Measurements from ENCODE around the gene CCT6B. TPM values are rescaled to one million over a fixed set of nuclear protein-coding genes. Genes with fewer than 3 reads are reported as not detected.
A peak's percentile ranks its signal among the peaks of the same experiment; 100 is the strongest.

The CCT6B gene
- total RNA-seq, 1 experiment from 2014 or later = 3.7 TPM

DNA sequence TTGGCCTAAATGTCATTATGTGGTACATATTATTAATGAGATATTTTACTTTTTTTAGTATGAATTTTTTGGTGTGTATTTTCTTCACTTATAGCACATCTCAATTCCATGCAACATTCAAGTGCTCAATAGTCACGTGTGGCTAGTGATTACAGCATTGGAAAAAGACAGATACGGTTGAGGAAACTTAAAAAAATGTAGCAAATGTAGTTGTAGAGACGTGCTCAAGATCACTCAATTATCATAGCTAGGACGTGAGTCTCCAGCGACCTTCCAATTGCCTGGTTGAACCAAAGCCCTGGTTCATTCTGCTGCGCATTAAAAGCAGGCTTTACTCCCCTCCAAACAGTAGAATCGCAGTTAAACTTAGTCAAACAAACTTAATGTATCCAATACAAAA is 17.9 kb upstream of the CCT6B start:
- H3K27ac ChIP-seq = no peak overlapping the region
- intact Hi-C loops (cut with micrococcal nuclease; ENCODE audit: unreplicated experiment) = no loop called here

DNA sequence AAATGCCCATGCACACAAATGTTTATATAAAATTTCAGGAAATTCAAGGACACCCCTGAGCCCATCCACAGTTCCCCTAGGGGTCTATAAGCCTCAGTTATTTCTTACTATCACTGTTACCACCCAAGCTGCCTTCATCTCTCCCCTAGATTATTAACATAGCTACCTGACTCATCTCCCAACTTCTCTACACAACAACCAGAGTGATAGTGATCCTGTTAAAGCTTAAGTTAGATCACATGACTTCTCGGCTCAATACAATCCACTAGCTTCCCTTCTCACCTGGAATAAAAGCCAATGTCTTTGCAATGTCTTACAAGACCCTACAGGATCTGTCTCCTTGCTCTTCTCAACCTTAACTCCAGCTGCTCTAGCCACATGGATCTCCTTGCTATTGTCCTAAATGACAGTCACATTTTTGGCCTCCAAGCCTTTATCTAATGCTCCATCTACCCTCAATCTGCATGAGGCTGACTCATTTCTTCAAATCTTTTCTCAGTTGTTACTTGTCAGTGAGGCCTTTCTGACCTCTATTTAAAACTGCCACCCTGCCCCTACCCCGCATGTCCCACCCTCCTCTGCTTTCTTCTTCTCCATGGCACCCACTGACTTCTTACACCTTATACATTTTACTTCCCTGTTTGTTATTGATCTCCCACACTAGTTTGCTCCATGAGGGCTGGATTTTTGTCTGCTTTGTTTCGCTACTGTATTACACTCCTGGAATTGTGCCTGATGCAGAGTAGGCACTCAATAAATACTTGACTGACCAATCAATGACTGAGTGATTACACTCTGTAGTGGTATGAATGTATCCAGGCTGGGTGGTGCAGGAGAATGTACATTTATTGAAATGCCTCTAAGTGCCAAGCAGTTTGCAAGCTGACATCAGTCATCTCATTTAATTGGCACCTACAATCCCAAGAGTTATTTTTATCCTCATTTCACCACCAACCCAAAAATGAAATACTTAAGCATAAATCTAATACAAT is 13.8 kb upstream of the CCT6B start:
- Histone ChIP-seq H3K9me2 (ENCODE audit: insufficient read depth) (no peaks in the 10 kb centered on the region), H3K27ac (no peak overlapping the region), H3K27me3 (ENCODE audit: insufficient read depth, low read depth) (no peaks in the 10 kb centered on the region), H3K79me2 (ENCODE audit: low read depth) (no peaks in the 10 kb centered on the region), H3K4me1 (replicated peaks; ENCODE audit: insufficient read depth) (peaks cover 3% of the 10 kb centered on the region; the same call in 1 of the 2 replicates), H2AFZ (no peak overlapping the region), H3K4me2 (no peak overlapping the region), H3F3A (ENCODE audit: insufficient read depth, low read depth) (no peaks in the 10 kb centered on the region), H3K9me3 (ENCODE audit: insufficient read depth, low read depth) (no peaks in the 10 kb centered on the region), H3K36me3 (ENCODE audit: low read depth) (no peaks in the 10 kb centered on the region), H3K4me3 (no peak overlapping the region), H4K20me1 (ENCODE audit: insufficient read depth) (no peaks in the 10 kb centered on the region)
- no peak for DNase-seq
- intact Hi-C loops (cut with micrococcal nuclease; ENCODE audit: unreplicated experiment) = no loop called here
- no peak for TF ChIP-seq EZH2 (IDR thresholded peaks at IDR 0.05; ENCODE audit: low read depth)
- TF ChIP-seq CTCF (conservative IDR thresholded peaks at IDR 0.05) = no peak
- CTCF ChIA-PET = no interaction called here
- POLR2A ChIA-PET (ENCODE audit: unreplicated experiment) = interaction anchor here (0.7 kb wide), 1 partner anchor 11 kb away, joined by 9 read pairs; no protein-coding TSS in a partner anchor
- BruUV-seq (replicated peaks) = no TSS peak

More for the DNA sequence above, 17.9 kb upstream of the CCT6B start:
- no peak for TF ChIP-seq EZH2 (IDR thresholded peaks at IDR 0.05; ENCODE audit: low read depth)
- TF ChIP-seq CTCF (conservative IDR thresholded peaks at IDR 0.05) = no peak
- Histone ChIP-seq H3K9me2 (ENCODE audit: insufficient read depth) (no peaks in the 10 kb centered on the region), H3F3A (ENCODE audit: insufficient read depth, low read depth) (peaks cover 12% of the 10 kb centered on the region; the same call in 1 of the 2 replicates), H3K9me3 (ENCODE audit: insufficient read depth, low read depth) (no peaks in the 10 kb centered on the region), H2AFZ (peak overlapping the region; percentile 81; the same call in 1 of the 2 replicates), H3K4me3 (no peak overlapping the region), H4K20me1 (ENCODE audit: insufficient read depth) (no peaks in the 10 kb centered on the region), H3K36me3 (ENCODE audit: low read depth) (no peaks in the 10 kb centered on the region), H3K4me1 (replicated peaks; ENCODE audit: insufficient read depth) (peaks cover 12% of the 10 kb centered on the region), H3K27me3 (ENCODE audit: insufficient read depth, low read depth) (no peaks in the 10 kb centered on the region), H3K4me2 (peak overlapping the region; percentile 84), H3K79me2 (ENCODE audit: low read depth) (peaks cover 8% of the 10 kb centered on the region)
- no peak for DNase-seq
- ChIA-PET POLR2A (ENCODE audit: unreplicated experiment) (interaction anchor here (0.6 kb wide), 1 partner anchor 33 kb away, joined by 7 read pairs; no protein-coding TSS in a partner anchor), CTCF (interaction anchor here (0.6 kb wide), 1 partner anchor 675 kb away, joined by 4 read pairs; no protein-coding TSS in a partner anchor)
- BruUV-seq (replicated peaks) = no TSS peak

GRCh38 chr17:34974179-34974578 is 12.9 kb upstream of the CCT6B start:
- CTCF ChIA-PET = no interaction called here
- Histone ChIP-seq H3K9me3 (ENCODE audit: insufficient read depth, low read depth) (no peaks in the 10 kb centered on the region), H3K9me2 (ENCODE audit: insufficient read depth) (no peaks in the 10 kb centered on the region), H4K20me1 (ENCODE audit: insufficient read depth) (no peaks in the 10 kb centered on the region), H3F3A (ENCODE audit: insufficient read depth, low read depth) (no peaks in the 10 kb centered on the region), H3K36me3 (ENCODE audit: low read depth) (no peaks in the 10 kb centered on the region), H3K27me3 (ENCODE audit: insufficient read depth, low read depth) (no peaks in the 10 kb centered on the region), H3K4me2 (no peak overlapping the region), H3K27ac (no peak overlapping the region), H3K79me2 (ENCODE audit: low read depth) (no peaks in the 10 kb centered on the region), H3K4me1 (replicated peaks; ENCODE audit: insufficient read depth) (peaks cover 3% of the 10 kb centered on the region; the same call in 1 of the 2 replicates), H3K4me3 (no peak overlapping the region), H2AFZ (no peak overlapping the region)
- DNase-seq = no peak
- no peak for TF ChIP-seq CTCF (conservative IDR thresholded peaks at IDR 0.05)
- no peak for TF ChIP-seq EZH2 (IDR thresholded peaks at IDR 0.05; ENCODE audit: low read depth)
- no TSS peak for BruUV-seq (replicated peaks)
- POLR2A ChIA-PET (ENCODE audit: unreplicated experiment) = interaction anchor here (0.7 kb wide), 1 partner anchor 11 kb away, joined by 9 read pairs; no protein-coding TSS in a partner anchor
- intact Hi-C loops (cut with micrococcal nuclease; ENCODE audit: unreplicated experiment) = no loop called here
